GM12801 (cell line): ENCODE data around the gene TNFSF9.

Experiments used
- TF ChIP-seq, protein P1 (sequence below): IDR thresholded peaks from one replicate; pipeline ENCODE4 v1.5.1; 2011; ENCODE audit warnings: control low read depth; ENCODE audit not compliant: insufficient read length; ENCODE audit errors: extremely low read depth

TNFSF9 gene

DNA sequence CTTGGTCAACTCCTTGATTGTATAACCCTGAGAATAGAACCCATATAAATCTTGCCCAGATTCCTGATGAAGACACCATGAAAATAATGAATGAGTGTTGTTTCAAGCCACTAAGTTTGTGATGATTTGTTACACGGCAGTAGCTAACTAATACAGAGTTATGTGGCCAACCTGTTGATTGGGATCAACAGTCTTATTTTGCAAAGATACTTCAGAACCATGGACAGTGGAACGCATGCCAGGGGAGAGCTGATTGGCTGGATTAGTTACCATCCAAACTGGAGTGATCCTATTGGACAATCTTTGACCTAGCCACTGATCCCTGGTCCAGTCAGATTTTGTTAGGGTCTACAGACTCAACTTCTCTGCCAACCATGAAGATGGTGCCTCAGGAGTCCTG lies 33.6 kb downstream of the TNFSF9 start:
- TF ChIP-seq, protein P1, sequence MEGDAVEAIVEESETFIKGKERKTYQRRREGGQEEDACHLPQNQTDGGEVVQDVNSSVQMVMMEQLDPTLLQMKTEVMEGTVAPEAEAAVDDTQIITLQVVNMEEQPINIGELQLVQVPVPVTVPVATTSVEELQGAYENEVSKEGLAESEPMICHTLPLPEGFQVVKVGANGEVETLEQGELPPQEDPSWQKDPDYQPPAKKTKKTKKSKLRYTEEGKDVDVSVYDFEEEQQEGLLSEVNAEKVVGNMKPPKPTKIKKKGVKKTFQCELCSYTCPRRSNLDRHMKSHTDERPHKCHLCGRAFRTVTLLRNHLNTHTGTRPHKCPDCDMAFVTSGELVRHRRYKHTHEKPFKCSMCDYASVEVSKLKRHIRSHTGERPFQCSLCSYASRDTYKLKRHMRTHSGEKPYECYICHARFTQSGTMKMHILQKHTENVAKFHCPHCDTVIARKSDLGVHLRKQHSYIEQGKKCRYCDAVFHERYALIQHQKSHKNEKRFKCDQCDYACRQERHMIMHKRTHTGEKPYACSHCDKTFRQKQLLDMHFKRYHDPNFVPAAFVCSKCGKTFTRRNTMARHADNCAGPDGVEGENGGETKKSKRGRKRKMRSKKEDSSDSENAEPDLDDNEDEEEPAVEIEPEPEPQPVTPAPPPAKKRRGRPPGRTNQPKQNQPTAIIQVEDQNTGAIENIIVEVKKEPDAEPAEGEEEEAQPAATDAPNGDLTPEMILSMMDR = no peak

GRCh38 chr19:6568010-6568526 lies 37.2 kb downstream of the TNFSF9 start:
- TF ChIP-seq, protein P1 = no peak

- TF ChIP-seq, protein P1 = no peak
Observed at GRCh38 chr19:6568816-6569215, 38.0 kb downstream of the TNFSF9 start.

GRCh38 chr19:6570764-6571163 lies 39.9 kb downstream of the TNFSF9 start:
- TF ChIP-seq, protein P1 = no peak

- TF ChIP-seq, protein P1 = no peak
Observed at GRCh38 chr19:6571167-6571566, 40.3 kb downstream of the TNFSF9 start.

DNA sequence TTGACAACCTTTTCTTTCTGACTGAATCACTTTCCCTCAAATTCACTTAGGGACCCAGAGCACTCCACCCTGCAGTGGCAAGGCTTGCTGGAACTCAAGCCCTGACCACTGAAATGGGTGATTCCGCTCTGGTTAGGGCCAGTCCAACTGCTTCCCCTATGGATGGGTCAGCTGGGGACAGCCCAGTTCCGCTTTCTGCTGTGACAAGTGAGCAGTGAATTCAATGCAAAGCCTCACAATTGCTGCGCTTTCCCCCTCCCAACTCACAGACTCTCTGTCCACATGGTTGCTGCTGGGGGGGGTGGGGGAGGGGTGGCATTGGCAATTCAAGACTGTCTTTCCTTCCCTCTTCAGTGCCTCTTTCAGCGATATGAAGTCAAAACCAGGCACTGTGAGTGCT lies 41.4 kb downstream of the TNFSF9 start:
- TF ChIP-seq, protein P1 = no peak

DNA sequence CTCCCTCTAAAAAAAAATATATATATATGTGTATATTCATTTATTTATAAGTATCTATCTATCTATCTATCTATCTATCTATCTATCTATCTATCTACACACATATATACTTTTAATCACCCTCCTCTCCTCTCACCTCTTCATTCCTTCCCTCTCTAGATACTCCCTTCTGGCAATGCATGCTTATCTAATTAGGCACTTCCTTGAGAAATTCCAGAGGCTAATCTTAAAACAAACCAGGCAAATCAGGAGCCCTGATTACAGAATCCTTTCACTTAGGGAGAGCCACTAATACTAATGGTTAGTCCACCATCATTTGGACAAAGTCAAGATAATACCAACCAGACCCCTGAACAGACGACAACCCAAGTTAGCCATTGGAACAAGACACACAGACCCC lies 42.5 kb downstream of the TNFSF9 start:
- TF ChIP-seq, protein P1 = no peak
